Retinal pigment epithelial cell (primary cell): ENCODE measurements around the gene CNOT6L.

Experiments
- DNase-seq: peaks from one replicate; pipeline ENCODE4 v3.0.0-alpha.2; 2010; ENCODE audit warnings: low read depth
- H3K4me3 ChIP-seq: 2 replicates; pipeline ENCODE4 v1.5.1; 2011; ENCODE audit warnings: mild to moderate bottlenecking, low read length, control low read depth, moderate library complexity
- TF ChIP-seq, protein P1 (sequence below): conservative IDR thresholded peaks from 2 replicates; pipeline ENCODE4 v1.5.1; 2011; ENCODE audit warnings: low read depth, low read length, control low read depth, inconsistent platforms

Gene CNOT6L

DNA sequence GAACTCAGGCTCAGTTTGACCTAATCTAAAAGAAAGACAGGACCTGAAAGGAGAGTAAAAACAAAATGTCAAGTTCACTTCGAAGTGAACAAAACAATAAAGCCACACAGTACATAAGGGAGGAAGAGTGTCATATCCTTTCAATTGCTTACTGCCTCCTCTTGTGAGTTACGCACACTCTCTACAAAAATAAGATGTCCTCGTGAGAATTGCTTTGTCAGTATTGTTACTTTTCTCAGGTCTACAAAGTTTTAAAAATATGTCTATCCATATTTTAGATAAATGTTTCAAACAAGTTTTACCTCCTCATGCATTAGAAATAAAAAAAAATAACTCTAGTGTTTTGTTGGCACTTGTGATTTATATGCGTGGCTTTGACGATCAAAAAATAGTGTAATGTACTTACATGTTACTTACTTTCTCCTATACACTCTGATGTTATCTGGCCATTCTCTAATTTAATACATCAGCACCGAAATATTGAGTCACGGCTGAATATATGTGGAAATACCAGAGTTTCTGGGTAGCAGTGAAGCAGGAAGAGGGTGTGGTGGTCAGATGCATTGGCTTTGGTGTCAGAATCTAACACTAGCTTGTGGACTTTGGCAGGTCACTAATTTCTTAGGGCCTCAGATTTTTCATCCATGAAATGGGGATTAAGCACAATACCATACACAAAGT is 35.4 kb upstream of the CNOT6L start:
- DNase-seq: no peak
- H3K4me3 ChIP-seq: no peak overlapping the region
- TF ChIP-seq, protein P1, sequence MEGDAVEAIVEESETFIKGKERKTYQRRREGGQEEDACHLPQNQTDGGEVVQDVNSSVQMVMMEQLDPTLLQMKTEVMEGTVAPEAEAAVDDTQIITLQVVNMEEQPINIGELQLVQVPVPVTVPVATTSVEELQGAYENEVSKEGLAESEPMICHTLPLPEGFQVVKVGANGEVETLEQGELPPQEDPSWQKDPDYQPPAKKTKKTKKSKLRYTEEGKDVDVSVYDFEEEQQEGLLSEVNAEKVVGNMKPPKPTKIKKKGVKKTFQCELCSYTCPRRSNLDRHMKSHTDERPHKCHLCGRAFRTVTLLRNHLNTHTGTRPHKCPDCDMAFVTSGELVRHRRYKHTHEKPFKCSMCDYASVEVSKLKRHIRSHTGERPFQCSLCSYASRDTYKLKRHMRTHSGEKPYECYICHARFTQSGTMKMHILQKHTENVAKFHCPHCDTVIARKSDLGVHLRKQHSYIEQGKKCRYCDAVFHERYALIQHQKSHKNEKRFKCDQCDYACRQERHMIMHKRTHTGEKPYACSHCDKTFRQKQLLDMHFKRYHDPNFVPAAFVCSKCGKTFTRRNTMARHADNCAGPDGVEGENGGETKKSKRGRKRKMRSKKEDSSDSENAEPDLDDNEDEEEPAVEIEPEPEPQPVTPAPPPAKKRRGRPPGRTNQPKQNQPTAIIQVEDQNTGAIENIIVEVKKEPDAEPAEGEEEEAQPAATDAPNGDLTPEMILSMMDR: no peak

DNA sequence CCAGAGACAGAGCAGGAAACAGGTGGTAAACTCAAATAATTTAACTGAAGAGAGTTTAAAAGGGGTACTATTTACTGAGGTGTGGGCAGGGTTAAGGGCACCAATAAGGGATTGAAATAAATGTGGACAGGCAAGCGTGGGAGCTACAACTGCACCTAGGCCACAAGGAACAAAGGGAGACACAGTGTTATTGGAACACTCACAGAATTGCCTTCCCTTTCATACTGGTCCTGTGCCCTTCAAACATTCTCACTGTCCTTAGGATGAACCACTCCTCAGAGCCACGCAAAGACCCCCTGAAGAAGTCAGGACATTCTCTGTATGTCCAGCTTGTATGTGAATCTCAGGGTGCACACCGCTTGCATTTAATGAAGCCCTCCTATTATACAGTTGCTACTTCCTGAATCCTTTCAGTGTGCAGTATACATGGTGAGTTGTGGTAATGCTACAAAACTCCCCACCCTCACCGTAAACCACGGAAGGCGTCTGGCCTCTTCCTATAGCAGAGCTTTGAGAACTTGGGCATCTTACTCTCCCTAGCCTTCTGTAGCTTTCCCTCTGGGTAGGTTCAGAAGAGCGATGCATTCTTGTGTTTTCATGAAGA is 33.8 kb upstream of the CNOT6L start:
- TF ChIP-seq, protein P1: no peak
- no peak for DNase-seq
- H3K4me3 ChIP-seq: no peak overlapping the region

DNA sequence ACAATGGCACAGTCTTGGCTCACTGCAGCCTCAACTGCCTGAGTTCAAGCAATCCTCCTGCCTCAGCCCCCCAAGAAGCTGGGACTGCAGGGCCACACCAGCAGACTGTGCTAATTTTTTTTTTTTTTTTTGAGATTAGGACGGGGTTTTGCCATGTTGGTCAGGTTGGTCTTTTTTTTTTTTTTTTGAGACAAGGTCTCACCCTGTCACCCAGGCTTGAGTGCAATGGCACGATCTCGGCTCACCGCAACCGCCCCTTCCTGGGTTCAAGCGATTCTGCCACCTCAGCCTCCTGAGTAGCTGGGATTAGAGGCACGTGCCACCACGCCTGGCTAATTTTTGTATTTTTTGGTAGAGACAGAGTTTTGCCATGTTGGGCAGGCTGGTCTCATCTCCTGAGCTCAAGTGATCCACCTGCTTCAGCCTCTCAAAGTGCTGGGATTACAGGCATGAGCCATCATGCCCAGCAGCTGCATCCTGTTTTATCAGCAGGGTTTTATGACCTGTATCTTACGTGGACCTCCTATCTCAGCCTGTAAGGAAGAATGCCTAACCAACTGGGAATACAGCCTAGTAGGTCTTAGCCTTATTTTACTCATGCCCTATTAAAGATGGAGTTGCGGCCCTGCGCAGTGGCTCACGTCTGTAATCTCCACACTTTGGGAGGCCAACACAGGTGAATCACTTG is 30.3 kb upstream of the CNOT6L start:
- TF ChIP-seq, protein P1: no peak
- no peak for DNase-seq
- no peak overlapping the region for H3K4me3 ChIP-seq

DNA sequence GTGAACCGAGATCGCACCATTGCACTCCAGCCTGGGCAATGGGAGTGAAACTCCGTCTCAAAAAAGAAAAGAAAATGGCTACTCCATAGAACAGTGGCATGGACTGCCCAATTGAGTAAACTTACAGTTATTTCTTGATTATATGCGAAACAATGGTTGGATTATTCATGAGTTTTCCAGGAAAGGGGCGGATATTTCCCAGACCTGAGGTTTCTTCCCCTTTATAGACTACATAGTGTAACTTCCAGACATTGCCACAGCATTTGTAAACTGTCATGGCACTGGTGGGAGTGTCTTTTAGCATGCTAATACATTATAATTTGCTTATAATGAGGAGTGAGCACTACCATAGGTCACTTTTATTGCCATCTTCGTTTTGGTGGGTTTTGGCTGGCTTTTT is 29.3 kb upstream of the CNOT6L start:
- TF ChIP-seq, protein P1: no peak
- H3K4me3 ChIP-seq: no peak overlapping the region
- no peak for DNase-seq

DNA sequence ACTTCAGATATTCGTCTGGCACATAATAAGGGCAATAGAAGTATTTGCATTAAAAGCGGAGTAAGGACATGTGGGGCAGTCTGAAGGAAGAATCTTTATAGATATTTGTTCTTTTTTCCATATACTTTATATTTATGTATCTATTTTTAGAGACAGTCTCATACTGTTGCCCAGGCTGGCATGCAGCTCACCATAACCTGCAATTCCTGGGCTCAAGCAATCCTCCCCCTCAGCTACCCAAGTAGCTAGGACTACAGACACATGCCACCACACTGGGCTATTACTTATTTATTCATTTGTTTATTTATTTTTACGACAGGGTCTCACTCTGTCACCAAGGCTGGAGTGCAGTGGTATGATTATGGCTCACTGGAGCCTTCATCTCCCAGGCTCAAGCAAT is 26.8 kb upstream of the CNOT6L start:
- no peak for DNase-seq
- TF ChIP-seq, protein P1: no peak

DNA sequence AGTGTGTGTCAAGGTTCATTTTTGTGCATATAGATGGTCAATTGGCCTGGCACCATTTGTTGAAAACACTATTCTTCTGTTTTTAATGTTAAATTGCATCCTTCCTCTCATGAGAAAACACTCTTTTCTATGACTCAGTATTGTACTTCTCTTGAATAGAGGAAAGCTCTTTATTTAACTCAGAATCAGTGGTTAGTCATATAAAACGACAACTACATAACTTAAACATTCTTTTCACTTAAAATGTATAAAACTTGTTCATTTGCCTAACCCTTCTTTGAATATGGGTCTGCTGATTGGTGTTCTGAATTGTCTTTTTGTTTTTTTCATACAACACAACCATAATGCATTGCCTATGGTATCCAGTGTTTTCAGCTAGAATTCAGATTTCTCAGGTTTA is 26.2 kb upstream of the CNOT6L start:
- H3K4me3 ChIP-seq: no peak overlapping the region
- DNase-seq: no peak
- TF ChIP-seq, protein P1: no peak

More for the DNA sequence above, 26.8 kb upstream of the CNOT6L start:
- H3K4me3 ChIP-seq: no peak overlapping the region
